GM19463 (cell line): ENCODE results near the gene ITPKB.
"Not testable (repeated sequence)": the region's sequence is repeated elsewhere in the genome, so short reads cannot be mapped to it uniquely, and the experiment has no call there.

Experiments
- ATAC-seq: cut with Tn5 transposase; IDR thresholded peaks from one replicate; pipeline ENCODE4 v1.9.1; 2021; ENCODE audit warnings: mild to moderate bottlenecking, moderate library complexity; ENCODE audit not compliant: unreplicated experiment

The ITPKB gene

GRCh38 chr1:226640321-226641136, 98.6 kb downstream of the ITPKB start:
- ATAC-seq, result no peak

GRCh38 chr1:226639631-226640061, 99.4 kb downstream of the ITPKB start:
- ATAC-seq, result no peak

- not testable (repeated sequence) for ATAC-seq
These were observed 99.9 kb downstream of the ITPKB start for GRCh38 chr1:226639206-226639605.

DNA sequence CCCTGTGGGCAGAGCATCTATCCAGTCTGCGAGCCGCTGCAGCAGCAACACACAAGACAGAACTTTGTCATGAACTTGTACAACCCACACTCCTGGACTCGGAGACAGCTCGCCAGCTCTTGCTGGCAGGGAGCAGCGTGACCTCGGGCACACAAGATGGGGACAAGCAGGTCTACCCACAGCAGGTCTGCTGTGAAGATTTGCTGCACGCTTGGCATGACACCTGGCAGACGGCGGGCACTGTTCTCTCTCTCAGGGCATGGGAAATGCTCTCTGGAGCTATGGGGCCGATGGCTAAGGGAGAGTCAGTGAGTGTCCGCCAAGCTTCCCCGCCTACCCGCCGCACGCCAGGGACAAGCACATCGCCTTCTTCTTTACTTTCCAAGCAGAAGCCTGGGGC, 100.5 kb downstream of the ITPKB start:
- ATAC-seq, result no peak

GRCh38 chr1:226638001-226638601, 101.0 kb downstream of the ITPKB start:
- no peak for ATAC-seq

DNA sequence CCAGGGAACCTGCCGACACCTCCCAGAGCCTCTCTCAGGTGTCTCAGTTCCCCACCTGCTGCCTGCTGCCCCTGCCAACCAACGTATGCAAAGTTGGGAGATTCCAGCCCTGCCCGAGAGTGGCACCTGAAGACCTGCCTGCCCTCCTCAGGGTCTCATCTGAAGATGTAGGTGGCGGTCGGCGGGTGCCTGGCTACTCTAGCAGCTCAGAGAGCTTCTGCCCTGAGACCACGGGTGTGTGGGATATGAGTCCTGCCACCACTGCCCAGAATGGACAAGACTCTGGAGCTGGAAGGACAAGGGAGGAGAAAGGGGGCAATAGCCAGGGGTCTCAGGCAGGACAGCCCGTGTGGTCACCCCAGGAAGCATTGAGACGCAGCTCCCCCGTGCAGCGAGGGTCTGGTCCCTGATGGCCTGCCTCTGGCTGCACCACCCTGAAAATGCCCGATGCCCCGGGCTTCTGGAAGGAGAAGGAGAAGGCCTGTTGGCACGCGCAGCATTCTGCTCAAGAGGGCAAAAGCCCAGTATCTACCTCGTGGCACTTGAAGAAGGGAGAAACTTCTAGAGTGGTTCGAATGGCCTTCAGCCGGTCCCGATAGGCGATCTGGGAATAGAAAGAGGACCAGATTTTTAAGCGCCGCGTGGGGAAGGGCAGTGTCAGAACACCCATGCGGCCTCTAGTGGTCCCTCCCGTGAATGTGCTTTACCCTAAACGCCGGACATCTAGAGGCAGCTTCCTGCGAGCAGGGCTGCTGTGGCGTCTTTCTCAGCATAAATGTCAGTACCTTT, 101.7 kb downstream of the ITPKB start:
- ATAC-seq, result no peak

- no peak for ATAC-seq
These were observed 102.3 kb downstream of the ITPKB start for GRCh38 chr1:226636847-226637096.

- no peak for ATAC-seq
These were observed 103.6 kb downstream of the ITPKB start for GRCh38 chr1:226635456-226635941.

- ATAC-seq, result no peak
These were observed 104.4 kb downstream of the ITPKB start for GRCh38 chr1:226634611-226635246.

DNA sequence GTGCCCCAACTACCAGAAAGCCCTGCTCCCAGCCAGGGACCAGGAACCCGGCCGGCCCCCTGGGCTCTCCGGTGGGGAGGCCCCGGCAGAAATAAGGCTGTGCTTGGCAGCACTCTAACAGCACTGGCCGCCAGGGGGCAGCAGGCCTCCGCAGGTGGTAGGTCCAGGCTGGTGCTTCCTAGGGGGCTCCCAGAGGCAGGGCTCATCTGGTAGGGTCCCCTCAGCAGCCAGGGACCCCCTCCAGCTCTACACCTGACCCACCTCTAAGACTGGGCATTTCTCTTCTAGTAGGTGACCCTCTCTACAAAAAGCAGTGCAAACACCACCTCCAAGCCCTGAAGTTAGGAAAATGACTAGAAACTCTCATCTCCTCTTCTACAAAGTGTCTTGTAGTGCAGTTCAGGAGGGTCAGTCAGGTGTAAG, 104.9 kb downstream of the ITPKB start:
- ATAC-seq, result peak; percentile 79

GRCh38 chr1:226633541-226634165, 105.4 kb downstream of the ITPKB start:
- no peak for ATAC-seq

DNA sequence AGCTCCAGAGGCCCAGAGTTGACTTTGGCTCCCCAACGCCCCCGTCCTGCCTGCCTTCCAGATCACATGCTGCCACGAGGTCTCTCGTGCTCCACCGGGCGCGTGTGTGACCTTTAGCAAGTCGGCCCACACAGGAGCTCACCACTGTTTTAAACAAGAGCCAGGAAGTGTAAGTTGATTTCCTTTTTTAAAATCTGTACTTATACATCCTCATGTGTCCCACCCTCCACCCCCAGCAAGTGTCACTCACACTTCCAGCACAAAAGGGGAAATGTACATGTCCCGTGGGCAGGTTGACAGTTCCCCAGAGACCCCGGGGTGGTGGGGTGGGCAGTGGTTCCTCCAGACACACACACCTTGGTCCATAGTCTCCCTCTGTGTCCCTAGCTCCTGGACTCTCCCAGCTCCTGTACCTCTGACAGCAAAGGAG, 106.1 kb downstream of the ITPKB start:
- ATAC-seq, result no peak

DNA sequence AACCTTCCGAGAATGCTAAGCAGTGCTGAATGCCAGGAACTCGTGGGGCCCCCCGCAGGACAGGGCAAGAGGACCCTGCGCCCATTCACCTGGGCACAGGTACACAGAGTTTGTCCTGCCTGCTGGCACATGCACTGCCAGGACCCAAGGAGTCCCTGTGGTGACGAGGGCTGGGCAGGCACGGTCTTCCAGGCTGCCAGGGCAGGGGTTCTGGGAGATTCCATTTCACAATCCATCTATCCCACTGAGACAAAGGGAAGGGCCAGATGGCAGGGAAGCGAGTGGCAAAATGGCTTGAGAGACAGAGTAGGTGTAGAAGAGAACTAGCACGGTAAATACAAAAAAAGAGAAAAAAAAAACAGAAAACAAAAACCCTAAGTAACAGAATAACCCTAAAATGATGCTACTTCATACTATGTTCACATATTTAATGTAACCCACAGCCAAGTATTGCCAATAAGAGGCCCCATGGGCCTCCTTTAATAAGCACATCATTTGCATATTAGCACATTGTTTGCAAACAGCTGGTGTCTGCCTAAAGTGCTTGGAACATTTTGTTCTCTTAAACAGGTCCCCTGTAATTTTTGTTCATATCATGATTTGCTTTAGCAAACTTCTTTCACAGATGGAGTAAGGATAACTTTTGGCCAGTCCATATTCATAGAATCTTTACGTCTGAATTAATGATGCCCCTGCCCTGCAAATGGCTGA, 106.8 kb downstream of the ITPKB start:
- ATAC-seq, result no peak

DNA sequence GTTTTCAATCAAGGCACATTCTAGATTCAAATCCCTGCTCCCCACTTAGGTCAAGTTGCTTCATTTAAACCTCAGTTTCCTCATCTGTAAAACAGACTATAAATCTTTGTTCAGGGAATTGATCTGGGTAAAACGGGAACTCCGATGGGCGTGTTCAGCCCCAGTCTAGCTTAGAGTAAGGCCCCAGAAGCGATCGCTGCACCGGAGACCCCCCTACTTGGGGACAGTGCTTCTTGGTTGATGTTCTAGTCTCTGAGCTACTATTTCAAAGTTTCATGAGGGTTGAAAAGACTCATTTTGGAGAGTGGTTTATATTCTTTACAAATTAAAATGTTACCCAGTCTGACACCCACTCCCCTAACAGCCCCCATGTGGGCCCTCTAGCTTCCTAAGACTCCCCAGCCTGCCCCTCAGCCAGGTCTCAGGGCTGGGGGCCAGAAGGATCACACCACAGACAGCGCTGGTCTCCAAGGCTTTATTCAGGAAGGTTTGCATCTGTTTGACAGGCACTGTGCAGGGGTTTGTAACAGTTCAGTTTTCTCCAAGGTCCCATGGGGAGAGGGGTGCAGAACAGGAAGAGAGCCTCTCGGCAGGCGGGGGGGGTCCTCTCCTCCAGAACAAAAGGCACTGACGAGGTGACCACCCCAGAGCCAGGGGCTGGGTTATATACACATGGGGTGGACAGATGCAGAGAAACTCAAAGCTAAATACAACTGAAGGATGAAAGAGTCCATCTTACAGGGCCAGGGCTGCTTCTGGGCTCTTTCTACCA, 107.7 kb downstream of the ITPKB start:
- no peak for ATAC-seq

- no peak for ATAC-seq
These were observed 108.5 kb downstream of the ITPKB start for GRCh38 chr1:226630592-226630991.

DNA sequence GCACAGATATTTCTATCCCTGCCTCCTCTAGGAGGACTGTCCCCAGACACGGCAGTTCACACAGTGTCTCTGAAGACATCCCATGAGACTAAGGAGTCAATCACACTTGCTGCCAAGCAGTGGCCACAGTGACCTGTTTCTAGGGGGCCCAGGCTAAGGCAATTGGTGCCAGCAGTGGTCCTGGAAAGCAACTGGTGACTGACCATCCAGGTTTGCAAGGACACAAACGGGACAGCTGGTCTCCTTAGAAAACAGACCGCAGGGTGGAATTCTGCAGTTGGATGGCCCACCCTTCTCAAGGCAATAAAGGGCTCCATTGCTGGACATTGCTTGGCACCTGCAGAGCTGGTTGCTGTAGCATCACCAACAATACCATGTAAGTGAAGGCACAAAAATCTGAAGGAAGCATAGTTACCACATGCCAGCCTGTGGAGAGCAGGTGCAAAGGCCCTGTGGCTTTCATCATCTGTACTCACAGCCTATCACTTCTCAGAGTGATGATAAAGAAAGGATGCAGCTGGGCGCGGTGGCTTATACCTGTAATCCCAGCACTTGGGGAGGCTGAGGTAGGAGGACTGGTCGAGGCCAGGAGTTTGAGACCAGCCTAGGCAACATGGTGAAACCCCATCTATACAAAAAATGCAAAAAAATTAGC, 109.1 kb downstream of the ITPKB start:
- no peak for ATAC-seq

- no peak for ATAC-seq
These were observed 109.7 kb downstream of the ITPKB start for GRCh38 chr1:226629210-226629895.

DNA sequence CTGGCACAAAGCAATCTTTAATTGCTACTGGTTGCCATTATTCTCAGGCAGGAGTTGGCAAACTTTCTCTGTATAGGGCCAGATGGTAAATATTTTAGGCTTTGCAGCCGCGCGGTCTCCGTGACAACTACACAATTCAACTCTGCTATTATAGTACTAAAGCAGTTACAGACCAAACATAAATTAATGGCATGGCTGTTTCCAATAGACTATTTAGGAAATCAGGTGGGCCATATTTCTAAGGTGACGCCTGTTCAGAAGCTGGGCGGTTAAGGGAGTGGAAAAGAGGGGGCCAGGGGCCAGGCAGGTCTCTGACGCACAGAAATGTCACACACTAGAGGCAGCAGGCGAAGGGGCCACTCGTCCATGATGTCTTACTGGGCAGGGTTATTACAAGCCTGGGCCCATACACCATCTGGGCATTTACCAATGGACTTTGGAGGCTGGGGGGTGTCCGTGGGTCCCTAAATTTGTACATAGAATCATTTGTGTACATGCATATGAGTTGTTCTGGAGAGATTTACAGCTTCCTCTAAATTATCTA, 110.4 kb downstream of the ITPKB start:
- no peak for ATAC-seq
